HFFc6 (cell line): ENCODE data around the gene LMF1. TPM values are rescaled to one million over a fixed set of nuclear protein-coding genes. Genes with fewer than 3 reads are reported as not detected.

Source experiments
- DNase-seq: peaks from one replicate; pipeline ENCODE4 v3.0.0-alpha.2; 2018
- H3K27ac Mint-ChIP-seq: 2 replicates; pipeline ENCODE4 v1.8.0; 2020; ENCODE audit warnings: mild to moderate bottlenecking, mixed read lengths
- H3K27me3 Mint-ChIP-seq: 2 replicates; pipeline ENCODE4 v1.8.0; 2021; ENCODE audit warnings: mild to moderate bottlenecking, moderate library complexity, mixed read lengths; ENCODE audit not compliant: insufficient read depth
- H3K36me3 Mint-ChIP-seq: 2 replicates; pipeline ENCODE4 v1.8.0; 2021; ENCODE audit warnings: low read depth, mixed read lengths
- H3K4me1 Mint-ChIP-seq: 2 replicates; pipeline ENCODE4 v1.8.0; 2020; ENCODE audit warnings: low read depth, mixed read lengths
- H3K4me3 Mint-ChIP-seq: 2 replicates; pipeline ENCODE4 v1.8.0; 2020; ENCODE audit warnings: mild to moderate bottlenecking, moderate library complexity, mixed read lengths
- H3K9me3 Mint-ChIP-seq: 2 replicates; pipeline ENCODE4 v1.8.0; 2020; ENCODE audit warnings: mild to moderate bottlenecking, mixed read lengths
- total RNA-seq, 6 experiments: library from RNA; stranded (reverse); fragmentation: NEBNext Ultra II Directional; extraction: Animal tissue kit (Norgen Biotek cat#: 25700); gene quantifications; 2 replicates in 1 of 6; 3 replicates in 5 of 6; pipeline ENCODE4 v1.2.3, GENCODE V29; 2021
- TF ChIP-seq, protein P1 (sequence below): fragments of 200-600 bp; sonication (generic); IDR thresholded peaks from 2 replicates; pipeline ENCODE4 v1.5.0; 2021; ENCODE audit warnings: antibody characterized with exemption, mild to moderate bottlenecking

Gene LMF1
- total RNA-seq, 6 experiments from 2014 or later: 10.9 to 19.3 (median 14.2) TPM

DNA sequence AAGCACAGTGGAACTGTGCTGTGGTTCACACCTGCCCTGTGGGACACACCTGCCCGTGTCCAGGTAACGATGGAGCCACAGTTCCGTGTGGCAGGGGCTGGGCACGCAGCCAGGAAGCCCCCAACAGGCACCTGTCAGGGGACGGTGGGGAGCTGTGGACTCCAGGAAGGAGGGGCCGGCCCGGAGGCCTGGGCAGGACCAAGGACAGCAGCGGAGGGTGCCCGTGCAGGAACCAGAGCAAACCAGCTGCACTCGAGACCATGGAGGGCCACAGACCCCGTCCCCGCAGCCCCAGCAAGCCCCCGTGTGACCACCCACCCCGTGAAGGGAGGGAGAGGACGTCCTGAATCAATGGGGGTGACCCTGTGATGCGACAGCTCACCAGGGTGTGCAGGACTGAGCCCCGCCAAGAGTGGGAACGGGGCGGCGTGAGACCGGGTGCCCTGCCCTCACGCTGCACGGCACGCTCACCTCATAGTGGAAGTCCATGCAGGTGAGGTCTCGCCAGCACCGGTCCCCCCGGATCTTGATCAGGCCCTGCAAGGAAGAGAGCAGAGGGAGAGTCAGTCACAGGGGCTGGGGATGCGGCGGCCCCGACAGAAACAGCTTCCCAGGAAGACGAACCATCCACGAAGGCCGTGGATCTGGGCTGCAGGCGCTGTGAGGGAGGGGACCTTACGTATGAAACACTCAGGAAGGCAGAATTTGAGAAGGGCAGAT lies 78.1 kb downstream of the LMF1 start:
- H3K9me3 Mint-ChIP-seq: no peaks in the 10 kb centered on the region
- no peak for DNase-seq
- H3K4me1 Mint-ChIP-seq: no peaks in the 10 kb centered on the region
- H3K36me3 Mint-ChIP-seq: no peaks in the 10 kb centered on the region
- no peaks in the 10 kb centered on the region; the same call in 1 of the 2 replicates for H3K27me3 Mint-ChIP-seq
- H3K4me3 Mint-ChIP-seq: no peak overlapping the region
- H3K27ac Mint-ChIP-seq: no peak overlapping the region
- TF ChIP-seq, protein P1, sequence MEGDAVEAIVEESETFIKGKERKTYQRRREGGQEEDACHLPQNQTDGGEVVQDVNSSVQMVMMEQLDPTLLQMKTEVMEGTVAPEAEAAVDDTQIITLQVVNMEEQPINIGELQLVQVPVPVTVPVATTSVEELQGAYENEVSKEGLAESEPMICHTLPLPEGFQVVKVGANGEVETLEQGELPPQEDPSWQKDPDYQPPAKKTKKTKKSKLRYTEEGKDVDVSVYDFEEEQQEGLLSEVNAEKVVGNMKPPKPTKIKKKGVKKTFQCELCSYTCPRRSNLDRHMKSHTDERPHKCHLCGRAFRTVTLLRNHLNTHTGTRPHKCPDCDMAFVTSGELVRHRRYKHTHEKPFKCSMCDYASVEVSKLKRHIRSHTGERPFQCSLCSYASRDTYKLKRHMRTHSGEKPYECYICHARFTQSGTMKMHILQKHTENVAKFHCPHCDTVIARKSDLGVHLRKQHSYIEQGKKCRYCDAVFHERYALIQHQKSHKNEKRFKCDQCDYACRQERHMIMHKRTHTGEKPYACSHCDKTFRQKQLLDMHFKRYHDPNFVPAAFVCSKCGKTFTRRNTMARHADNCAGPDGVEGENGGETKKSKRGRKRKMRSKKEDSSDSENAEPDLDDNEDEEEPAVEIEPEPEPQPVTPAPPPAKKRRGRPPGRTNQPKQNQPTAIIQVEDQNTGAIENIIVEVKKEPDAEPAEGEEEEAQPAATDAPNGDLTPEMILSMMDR: no peak

DNA sequence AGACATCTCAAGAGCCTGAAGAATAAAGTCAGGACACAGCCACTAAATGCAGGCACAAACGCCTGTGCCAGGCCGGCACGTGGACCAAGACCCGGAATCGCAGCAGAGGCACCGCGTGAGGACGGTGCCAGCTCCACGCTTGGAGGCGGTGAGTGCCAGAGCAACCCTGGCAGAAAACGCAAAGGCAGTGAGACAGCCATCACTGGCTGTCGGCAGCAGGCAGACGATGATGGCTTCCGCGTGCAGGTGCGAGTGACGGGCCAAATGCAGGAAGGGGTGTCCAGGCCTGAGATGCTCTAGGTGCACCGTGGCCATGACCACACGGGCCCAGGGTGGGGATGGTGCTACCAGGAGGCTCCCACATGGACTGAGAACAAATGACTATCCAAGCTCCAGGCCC lies 78.8 kb downstream of the LMF1 start:
- Mint-ChIP-seq H3K36me3 (no peaks in the 10 kb centered on the region), H3K4me1 (no peaks in the 10 kb centered on the region), H3K4me3 (no peak overlapping the region), H3K9me3 (no peaks in the 10 kb centered on the region), H3K27me3 (no peaks in the 10 kb centered on the region; the same call in 1 of the 2 replicates), H3K27ac (no peak overlapping the region)
- TF ChIP-seq, protein P1: no peak
- DNase-seq: no peak

DNA sequence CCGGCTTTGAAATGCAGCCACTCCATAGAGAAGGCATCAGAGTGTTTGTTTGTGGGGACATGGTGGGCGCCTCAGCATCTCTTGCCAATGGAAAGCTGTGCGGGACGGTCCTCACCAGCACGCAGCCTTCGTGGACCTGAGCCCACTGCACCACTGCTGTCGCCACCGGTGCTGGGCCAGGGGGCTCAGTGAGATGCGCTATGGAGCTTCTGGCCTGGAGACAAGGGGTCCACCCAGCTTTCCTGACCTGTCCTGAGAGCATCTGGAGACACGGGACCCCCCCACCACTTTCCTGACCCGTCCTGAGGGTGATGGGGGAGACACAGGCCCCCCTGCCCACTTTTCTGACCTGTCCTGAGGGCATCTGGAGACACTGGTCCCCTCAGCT lies 79.4 kb downstream of the LMF1 start:
- Mint-ChIP-seq H3K9me3 (no peaks in the 10 kb centered on the region), H3K27me3 (no peaks in the 10 kb centered on the region; the same call in 1 of the 2 replicates), H3K27ac (no peak overlapping the region), H3K4me3 (no peak overlapping the region), H3K36me3 (no peaks in the 10 kb centered on the region), H3K4me1 (no peaks in the 10 kb centered on the region)
- no peak for DNase-seq
- TF ChIP-seq, protein P1: no peak

DNA sequence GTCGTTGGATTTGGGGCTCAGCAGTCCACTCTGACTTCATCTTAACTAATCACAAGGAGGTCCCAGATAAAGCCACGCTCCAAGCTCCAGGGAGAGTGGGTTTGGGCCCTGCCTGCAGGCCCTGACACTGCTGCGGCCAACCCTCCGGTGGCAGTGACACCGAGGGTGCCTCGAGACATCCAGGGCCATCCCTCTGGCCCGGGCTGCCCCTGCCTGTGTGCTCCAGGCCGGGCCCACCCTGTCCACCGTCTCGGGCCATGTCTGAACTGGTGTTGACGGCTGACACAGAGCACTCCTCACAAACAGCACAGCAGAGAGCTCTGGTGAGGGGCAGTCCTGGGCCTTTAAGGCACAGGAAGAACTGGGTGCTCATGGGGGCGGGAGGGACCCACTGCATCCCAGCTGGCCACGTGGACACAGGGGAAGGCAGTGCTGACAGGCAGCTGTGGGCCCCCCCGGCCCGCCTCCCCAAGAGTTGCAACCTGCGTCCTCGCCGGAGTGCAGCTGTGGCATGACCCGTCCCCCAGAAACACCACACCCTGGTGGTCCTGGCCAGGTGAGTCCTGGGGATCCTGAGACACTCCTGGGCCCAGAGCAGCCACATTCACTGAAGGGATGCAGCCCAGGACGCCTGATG lies 80.0 kb downstream of the LMF1 start:
- TF ChIP-seq, protein P1: no peak
- Mint-ChIP-seq H3K27me3 (no peaks in the 10 kb centered on the region; the same call in 1 of the 2 replicates), H3K36me3 (no peaks in the 10 kb centered on the region), H3K4me1 (no peaks in the 10 kb centered on the region), H3K27ac (no peak overlapping the region), H3K9me3 (no peaks in the 10 kb centered on the region), H3K4me3 (no peak overlapping the region)
- DNase-seq: no peak

DNA sequence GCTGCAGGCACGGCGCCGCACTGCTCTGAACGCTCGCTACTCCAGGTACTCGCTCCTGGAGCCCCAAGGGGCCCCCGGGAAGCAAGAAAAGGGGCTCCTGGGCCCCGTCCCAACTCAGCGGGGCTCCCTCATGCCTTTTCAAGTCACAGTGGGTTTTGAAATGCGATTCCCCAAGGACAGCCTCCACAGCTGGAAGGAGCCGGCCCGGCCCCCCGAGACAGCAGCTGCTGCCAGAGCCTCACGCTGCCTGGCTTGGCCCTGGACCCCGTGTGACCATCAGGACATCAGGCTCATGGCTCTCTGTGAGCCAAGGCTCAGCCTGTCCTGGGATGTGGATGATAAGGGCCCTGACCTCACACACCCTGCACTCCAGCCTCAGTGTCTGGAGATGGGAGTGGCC lies 80.6 kb downstream of the LMF1 start:
- no peaks in the 10 kb centered on the region for H3K4me1 Mint-ChIP-seq
- TF ChIP-seq, protein P1: no peak
- H3K27me3 Mint-ChIP-seq: no peaks in the 10 kb centered on the region
- H3K27ac Mint-ChIP-seq: no peak overlapping the region
- DNase-seq: no peak
- H3K9me3 Mint-ChIP-seq: no peaks in the 10 kb centered on the region
- no peaks in the 10 kb centered on the region for H3K36me3 Mint-ChIP-seq
- H3K4me3 Mint-ChIP-seq: no peak overlapping the region
